NCI-H82 treated with DMSO at 0.1 percent for 48 hours (cell line): ENCODE measurements around the gene HIPK1.
A peak's percentile ranks its signal among the peaks of the same experiment; 100 is the strongest.

Experiments used
- DNase-seq: peaks from one replicate; lab custom pipeline; 2025; ENCODE audit not compliant: unreplicated experiment; lab: John Stamatoyannopoulos, UW

The HIPK1 gene

DNA sequence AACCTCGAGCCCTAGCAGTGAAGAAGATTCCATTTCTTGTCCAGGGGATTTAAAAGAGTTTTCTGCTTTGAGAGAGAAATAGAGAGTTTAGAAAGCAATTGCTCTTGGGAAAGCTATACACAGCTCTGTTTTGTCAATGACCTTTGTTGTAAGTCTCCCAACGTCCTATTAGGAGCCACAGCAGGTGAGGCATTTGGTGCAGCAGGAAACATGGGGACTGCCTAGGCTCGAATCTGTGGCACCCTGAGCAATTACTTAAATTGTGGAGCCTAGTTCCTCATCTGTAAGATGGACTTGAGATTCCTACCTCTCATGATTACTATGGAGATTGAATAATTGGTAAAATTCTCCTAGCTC, 15.8 kb upstream of the HIPK1 start:
- DNase-seq, result no peak

DNA sequence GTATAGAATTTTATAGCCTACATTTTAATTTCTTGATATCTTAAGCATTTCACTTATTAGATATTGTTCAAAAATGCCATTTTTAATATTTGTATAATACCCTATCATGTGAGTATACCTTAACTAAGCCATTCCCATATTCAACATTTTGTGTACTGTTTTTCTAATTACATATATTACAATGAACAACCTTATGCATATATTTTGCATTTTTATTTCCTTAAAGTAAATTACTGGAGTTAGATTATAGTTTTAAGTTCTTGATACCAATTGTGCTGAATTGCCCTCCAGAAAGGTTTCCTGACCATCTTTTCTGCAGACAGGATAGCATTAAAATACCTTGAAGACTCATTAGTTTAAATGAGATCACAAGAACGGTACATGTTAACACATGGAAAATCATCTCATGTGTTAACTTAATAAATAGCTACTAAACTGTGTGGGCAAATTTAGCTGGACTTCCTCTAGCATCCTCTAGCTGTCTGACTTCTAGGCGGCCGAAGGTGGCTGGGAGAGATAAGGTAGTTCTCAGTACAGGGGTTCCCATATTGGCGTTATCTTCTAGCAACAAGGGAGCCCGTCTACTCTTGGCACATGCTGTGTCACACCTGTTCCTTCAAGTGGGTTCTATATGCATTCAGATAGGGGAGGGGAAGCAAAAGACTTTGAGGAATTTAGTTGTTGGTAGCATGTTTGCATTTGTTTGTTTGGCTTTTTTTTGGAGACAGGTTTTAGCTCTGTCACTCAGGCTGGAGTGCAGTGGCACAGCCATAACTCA, 15.0 kb upstream of the HIPK1 start:
- no peak for DNase-seq

- DNase-seq, result no peak
These were observed 12.2 kb upstream of the HIPK1 start for GRCh38 chr1:113916974-113917373.

DNA sequence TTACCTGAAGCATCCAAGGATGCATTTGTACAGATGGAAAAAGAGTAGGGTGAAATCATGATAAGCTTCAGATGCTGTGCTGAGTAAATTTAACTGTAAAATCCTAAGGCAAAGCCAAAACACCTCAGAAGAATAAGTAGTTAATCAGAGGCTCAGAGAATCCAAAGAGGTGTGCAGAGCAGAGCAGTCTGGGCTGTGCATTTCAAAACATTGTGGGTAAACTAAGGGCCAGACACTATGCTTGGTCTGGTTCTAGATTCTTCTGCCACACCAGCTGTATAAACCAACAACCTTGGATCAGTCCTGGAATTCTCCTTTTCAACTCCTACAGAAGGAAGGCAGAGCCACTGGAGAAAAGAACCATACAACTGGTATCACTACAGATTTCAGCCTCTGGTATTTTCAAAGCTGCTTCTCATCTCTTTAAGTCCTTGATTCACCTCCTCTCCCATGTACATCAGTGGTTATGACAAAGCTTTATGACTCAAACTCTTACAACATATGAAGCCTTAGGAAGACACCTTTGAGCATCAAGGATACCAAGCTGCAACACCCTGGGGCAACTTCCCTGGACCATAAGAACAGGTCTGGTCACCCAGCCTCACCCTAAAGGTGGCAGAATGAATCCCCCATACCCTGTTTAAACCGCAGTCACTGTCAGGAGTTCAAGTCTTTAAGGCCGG, 11.6 kb upstream of the HIPK1 start:
- DNase-seq, result no peak

DNA sequence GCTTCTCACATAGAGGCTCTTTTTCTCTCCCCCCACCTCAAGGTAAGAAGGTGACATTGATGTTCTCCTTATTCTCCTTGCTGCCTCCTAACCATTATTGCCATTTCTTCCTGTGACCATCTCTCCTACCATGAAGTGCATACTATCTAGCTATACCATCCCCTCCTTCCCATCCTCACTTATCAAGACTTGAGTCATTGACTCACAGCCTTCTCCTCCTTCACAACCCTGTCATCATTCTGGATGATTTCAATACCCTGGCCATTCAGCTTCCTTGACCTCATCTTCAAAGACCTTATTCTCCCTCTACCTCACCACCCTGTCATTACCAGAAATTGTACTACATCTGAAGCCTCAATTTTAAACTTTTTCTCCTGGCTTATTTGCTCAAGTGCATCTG, 10.9 kb upstream of the HIPK1 start:
- DNase-seq, result no peak

GRCh38 chr1:113922957-113923356, 6.2 kb upstream of the HIPK1 start:
- no peak for DNase-seq

DNA sequence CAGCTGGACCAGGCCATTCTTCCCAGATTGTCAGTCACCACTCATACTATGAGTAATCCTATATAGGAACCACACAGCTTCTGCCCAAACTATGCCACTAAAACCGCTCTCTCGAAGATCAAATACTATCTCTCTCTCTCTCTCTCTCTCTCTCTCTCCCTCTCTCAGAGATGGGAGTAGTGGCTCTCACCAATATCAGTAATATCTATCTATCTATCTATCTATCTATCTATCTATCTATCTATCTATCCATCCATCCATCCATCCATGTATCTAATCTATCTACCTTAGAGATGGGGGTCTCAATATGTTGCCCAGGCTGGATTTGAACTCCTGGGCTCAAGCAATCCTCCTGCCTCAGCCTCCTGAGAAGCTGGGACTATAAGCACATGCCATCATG, 4.7 kb upstream of the HIPK1 start:
- DNase-seq, result no peak

GRCh38 chr1:113928187-113928930, 765 bp upstream of the HIPK1 start:
- no peak for DNase-seq

DNA sequence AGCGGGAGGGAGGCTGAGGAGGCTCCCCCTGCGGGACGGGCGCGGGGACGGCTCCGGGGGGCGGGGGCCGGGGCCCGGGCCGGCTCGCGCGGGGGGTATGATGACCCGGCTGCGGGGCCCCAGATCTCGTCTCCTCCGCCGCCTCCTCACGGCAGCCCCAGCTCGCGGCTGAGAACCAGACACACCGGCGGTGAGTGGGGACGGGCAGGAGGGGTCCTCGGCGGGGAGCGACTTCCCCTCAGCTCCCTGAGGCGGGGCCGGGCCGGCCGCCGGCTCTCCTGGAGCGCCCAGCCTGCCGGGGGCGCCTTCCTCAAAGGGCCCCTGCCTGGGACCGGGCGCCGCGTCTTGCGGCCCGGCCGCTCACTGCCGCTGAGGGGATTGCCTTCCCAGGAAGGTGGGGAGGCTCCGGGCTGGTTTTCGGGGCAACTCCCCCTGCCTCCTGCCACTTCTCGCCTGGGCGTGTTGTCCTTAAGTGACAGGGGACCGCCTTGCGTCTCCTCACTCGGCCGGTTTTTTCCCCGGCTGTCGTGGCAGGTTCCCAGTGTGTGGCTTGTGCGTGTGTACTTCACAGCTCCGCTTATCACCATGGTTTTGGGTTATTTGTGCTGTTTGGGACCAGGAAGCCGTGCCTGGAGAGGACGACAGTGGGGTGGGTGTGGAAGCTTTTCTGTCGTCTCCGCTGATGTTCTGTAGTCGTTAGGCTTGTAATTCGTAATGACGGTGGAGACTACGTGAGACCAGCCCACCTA, 800 bp downstream of the HIPK1 start:
- no peak for DNase-seq

GRCh38 chr1:113930499-113931161, 1.5 kb downstream of the HIPK1 start:
- peak; percentile 65 for DNase-seq

DNA sequence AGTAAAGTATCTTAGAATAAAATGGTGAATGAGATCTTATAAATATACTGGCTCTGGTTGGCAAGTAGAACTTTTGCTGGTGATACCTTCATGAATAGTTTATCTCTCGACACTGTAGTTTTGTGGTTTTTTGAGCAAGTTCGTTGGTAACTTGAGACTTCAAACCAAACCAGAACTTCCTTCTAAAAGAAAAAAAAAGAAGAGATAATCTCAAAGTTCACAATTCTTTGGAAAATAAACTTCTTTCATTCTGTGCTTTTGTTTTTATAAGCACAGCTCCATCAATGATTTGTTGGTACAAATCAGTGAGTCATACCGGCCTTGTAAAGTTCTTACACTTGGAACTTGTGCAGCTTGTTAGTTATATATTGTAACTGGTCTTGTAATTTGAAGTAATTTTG, 2.3 kb downstream of the HIPK1 start:
- DNase-seq, result no peak

DNA sequence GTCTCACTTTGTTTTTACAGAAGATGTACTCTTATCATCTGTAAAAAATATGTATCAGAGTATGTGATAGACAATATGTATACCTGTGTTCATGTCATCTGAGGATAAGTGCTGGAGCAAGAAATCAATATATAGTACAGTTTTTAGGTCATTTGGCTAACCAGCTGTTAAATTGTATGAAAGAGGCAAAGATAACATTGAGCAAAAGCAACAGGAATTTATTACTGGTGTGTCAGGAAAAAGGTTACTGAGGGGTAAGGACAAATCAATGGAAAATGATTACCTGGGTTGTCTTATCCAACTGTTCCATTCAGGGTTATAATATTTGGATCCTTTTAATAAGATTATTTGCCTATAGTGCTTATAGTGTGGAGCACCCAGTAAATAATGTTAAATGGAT, 4.9 kb downstream of the HIPK1 start:
- no peak for DNase-seq

GRCh38 chr1:113934511-113935055, 5.5 kb downstream of the HIPK1 start:
- DNase-seq, result no peak

DNA sequence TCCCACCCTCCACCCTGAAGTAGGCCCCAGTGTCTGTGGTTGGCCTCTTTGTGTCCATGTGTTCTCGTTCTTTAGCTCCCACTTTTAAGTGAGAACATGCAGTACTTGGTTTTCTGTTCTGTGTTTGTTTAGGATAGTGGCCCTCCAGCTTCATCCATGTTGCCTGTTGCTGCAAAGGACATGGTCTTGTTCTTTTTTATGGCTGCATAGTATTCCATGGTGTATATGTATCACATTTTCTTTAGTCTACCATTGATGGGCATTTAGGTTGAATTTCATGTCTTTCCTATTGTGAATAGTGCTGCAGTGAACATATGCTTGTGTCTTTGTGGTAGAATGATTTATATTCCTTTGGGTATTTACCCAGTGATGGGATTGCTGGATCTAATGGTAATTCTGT, 6.1 kb downstream of the HIPK1 start:
- no peak for DNase-seq

GRCh38 chr1:113935970-113936369, 6.8 kb downstream of the HIPK1 start:
- no peak for DNase-seq

- DNase-seq, result no peak
These were observed 8.0 kb downstream of the HIPK1 start for GRCh38 chr1:113937146-113937545.

GRCh38 chr1:113938192-113938591, 9.1 kb downstream of the HIPK1 start:
- peak; percentile 92 for DNase-seq

DNA sequence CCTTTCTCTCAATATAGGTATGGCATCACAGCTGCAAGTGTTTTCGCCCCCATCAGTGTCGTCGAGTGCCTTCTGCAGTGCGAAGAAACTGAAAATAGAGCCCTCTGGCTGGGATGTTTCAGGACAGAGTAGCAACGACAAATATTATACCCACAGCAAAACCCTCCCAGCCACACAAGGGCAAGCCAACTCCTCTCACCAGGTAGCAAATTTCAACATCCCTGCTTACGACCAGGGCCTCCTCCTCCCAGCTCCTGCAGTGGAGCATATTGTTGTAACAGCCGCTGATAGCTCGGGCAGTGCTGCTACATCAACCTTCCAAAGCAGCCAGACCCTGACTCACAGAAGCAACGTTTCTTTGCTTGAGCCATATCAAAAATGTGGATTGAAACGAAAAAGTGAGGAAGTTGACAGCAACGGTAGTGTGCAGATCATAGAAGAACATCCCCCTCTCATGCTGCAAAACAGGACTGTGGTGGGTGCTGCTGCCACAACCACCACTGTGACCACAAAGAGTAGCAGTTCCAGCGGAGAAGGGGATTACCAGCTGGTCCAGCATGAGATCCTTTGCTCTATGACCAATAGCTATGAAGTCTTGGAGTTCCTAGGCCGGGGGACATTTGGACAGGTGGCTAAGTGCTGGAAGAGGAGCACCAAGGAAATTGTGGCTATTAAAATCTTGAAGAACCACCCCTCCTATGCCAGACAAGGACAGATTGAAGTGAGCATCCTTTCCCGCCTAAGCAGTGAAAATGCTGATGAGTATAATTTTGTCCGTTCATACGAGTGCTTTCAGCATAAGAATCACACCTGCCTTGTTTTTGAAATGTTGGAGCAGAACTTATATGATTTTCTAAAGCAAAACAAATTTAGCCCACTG, 11.5 kb downstream of the HIPK1 start:
- no peak for DNase-seq

DNA sequence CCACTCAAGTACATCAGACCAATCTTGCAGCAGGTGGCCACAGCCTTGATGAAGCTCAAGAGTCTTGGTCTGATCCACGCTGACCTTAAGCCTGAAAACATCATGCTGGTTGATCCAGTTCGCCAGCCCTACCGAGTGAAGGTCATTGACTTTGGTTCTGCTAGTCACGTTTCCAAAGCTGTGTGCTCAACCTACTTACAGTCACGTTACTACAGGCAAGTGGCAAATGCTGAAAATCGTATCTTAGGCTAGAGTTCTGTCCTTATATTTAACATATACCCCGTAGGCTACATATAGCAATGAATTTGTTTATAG, 12.1 kb downstream of the HIPK1 start:
- DNase-seq, result no peak

GRCh38 chr1:113942527-113942926, 13.4 kb downstream of the HIPK1 start:
- no peak for DNase-seq
